Cerebellar nuclear complex (tissue), 1 donor: ENCODE data around the gene ELL3.
"Not testable (repeated sequence)": the region's sequence is repeated elsewhere in the genome, so short reads cannot be mapped to it uniquely, and the experiment has no call there.

Experiments used
- DNase-seq, 2 experiments: peaks; one replicate each; lab custom pipeline; 2025; lab: John Stamatoyannopoulos, UW

ELL3 gene, protein sequence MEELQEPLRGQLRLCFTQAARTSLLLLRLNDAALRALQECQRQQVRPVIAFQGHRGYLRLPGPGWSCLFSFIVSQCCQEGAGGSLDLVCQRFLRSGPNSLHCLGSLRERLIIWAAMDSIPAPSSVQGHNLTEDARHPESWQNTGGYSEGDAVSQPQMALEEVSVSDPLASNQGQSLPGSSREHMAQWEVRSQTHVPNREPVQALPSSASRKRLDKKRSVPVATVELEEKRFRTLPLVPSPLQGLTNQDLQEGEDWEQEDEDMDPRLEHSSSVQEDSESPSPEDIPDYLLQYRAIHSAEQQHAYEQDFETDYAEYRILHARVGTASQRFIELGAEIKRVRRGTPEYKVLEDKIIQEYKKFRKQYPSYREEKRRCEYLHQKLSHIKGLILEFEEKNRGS

DNA sequence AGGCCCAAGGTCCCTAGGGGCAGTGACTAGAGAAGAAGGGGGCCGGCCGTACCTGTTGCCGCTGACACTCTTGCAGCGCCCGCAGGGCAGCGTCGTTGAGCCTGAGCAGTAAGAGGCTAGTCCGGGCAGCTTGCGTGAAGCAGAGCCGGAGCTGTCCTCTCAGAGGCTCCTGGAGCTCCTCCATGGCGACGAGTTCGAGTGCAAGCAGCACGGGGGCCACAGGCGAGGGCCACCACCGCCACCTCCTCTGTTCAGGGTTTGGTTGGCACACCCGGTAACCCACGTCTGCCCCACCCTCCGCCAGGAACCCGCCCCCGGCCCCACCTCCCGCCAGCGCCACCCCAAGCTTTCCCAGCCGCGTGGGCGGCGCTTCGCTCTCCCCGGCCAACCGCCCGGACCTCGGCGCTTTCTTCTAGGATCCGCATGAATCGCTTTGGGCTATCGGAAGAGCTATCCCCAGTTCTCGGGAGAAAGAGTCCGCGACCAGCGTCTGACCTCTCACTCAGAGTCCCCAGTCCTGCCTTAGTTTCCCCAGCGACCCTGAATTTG lies at the start of gene ELL3:
TSS of gene ELL3 (minus strand) at position 249 of the 549 bp plus-strand sequence. CDS start at position 184, 65 bp downstream.
- DNase-seq: no peak

DNA sequence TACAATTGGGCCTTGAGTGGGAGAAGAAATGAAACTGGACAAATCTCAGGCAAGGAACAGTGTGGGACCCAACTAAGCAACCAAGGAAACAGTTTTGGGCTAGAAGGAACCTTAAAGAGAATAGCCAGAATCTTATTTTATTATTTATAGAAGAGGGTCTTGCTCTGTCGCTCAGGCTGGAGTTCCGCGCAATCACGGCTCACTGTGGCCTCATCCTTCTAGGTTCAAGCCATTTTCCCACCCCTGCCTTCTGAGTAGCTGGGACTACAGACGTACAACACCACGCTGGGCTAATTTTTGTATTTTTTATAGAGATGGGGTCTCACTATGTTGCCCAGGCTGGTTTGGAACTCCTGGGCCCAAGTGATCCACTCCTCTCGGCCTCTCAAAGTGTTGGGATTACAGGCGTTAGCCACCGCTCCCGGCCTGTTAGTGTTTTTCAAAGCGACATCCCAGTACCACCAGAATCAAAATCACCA lies 49.3 kb upstream of the ELL3 start:
- DNase-seq: no peak

DNA sequence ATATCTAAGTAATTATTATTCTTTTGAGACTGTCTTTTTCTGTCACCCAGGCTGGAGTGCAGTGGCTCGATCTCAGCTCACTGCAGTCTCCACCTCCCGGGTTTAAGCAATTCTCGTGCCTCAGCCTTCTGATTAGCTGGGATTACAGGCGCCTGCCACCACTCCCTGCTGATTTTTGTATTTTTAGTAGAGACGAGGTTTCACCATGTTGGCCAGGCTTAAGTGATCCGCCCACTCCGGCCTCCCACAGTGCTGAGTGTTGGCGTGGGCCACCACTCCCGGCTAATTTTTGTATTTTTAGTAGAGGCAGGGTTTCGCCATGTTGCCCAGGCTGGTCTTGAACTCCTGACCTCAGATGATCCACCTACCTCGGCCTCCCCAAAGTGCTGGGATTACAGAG lies 48.5 kb upstream of the ELL3 start:
- DNase-seq: not testable (repeated sequence)

DNA sequence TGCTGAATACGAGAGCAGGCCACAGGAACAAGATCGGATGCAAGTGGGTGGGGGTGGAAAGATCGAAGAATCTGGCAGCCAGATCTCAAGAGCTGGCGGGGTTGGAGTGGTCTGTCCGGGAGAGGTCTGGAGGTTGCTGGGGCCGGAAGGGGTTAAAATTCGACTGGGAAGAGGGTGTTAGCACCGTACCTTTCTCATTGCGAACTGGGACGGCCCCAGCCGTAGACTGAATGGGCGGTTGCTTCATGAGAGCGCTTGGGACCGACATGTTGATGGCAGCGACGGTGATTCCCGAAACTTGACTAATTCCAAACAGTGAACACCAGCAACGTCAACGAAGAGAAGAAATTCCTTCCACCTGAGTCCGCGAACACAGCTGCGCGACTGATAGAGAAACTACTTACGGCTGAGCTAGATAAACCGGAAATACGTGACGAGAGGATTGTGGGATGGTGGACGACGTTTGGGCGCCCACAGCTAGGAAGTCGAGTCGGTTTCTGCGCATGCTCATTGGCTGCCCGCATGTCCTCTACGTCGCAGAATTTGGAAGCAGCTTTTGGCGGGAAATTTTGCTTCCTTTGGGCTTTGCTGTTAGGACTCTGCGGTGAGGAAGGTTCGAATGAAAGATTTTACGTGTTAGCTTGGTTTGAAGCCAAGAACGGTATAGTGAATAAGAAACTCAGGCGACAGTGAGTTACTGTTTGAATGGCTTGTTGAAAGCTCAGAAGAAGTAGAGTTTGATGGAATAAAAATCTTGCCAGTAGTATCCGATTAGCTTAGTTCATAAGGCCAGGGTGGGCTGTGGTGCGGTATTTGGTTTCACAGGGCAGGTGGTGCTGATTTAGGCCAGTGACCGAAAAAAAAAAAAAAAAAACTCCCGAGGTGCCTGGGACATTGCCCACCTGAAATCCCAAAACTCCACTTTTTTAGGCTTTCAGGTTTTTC lies 47.8 kb upstream of the ELL3 start, which contains the start of gene MFAP1:
TSS of gene MFAP1 (minus strand) at position 389 of the 945 bp plus-strand sequence. CDS start at position 268, 121 bp downstream.
- peak; percentile 74 to 93 for DNase-seq

DNA sequence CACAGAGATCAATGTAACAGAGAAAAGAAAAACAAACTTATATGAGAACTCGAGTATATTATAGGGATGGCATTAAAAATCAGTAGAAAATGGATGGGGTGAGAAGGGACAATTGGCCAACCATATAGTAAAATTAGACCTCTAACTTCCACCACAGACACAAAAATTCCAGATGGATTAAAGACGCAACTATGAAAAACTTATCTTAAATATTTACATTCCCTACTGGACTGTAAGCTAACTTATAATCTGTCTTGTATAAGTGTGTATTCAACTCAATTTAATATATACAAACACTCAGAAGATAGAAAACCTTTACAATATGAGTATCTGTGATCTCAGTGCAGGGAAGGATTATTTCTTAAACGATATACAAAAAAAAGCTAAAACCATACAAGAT lies 44.7 kb upstream of the ELL3 start:
- no peak for DNase-seq

DNA sequence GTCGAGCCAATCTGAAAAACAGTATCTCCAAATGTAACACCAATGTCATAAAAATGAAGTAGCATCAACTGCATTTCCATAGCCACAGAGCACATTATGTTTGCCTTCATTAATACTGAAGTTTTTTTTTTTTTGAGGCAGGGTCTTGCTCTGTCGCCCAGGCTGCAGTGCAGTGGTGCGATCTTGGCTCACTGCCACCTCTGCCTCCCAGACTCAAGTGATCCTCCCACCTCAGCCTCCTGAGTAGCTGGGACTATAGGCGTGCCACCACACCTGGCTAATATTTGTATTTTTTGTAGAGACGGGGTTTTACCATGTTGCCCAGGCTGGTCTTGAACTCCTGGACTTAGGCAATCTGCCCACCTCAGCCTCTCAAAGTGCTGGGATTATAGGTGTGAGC lies 38.3 kb upstream of the ELL3 start:
- DNase-seq: not testable (repeated sequence)

DNA sequence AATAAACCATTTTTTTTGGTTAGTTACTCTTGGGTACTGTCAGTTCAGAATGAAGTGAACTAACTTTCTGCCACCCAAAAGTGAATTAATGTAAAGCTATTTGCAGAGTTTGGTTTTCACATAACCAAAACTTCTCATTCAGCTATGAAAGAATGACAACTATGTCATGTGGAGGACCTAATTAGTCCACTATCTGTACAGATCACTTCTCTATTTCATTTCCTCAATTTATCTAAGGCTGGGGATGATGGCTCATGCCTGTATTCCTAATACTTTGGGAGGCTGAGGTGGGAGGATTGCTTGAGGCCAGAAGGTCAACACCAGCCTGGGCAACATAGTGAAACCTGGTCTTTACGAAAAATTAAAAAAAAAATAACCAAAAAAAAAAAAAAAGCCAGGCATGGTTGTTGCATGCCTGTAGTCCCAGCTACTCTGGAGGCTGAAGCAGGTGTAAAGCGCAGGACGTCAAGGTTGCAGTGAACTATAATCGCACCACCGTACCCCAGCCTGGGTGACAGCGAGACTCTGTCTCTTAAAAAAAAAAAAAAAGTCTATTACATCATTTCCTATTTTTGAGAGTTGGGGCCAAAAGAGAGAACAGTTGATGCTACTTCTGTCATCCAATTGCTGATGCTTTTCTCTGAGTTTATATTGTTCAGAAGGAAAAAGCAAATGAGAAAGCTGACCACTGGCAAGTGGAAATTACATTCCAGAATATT lies 32.4 kb upstream of the ELL3 start:
- no peak for DNase-seq

DNA sequence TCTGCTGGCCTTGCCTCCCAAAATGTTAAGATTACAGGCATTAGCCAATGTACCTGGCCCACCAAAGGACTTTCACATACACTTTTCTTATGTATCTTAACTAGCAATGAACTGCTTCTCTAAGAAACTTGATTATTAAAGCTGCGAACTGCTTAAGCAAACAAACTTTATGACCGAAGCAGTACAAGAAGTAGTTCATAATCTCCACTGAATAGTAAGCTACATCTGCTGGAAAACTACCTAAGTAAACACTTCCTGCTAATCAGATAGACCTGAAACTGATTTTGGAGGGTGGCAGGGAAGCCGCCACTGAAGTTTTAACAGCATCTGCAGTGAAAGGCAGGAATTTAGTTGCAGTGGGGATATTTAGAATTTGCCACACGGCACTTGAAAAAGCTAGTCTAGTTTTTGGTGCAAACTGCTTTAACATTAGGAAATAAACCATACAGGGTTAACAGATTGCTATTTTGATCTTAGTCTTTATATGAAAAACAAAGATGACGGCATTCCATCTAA lies 31.7 kb upstream of the ELL3 start:
- no peak for DNase-seq

DNA sequence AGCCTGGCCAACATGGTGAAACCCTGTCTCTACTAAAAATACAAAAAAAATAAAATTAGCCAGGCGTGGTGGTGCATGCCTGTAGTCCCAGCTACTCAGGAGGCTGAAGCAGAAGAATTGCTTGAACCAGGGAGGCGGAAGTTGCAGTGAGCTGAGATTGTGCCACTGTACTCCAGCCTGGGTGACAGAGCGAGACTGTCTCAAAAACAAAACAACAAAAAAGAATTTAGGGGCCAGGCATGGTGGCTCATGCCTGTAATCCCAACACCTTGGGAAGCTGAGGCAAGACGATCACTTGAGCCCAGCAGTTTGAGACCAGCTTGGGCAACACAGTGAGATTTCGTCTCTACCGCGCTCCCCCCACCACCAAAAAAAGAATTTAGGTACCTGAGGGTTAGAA lies 25.9 kb upstream of the ELL3 start:
- DNase-seq: not testable (repeated sequence)

DNA sequence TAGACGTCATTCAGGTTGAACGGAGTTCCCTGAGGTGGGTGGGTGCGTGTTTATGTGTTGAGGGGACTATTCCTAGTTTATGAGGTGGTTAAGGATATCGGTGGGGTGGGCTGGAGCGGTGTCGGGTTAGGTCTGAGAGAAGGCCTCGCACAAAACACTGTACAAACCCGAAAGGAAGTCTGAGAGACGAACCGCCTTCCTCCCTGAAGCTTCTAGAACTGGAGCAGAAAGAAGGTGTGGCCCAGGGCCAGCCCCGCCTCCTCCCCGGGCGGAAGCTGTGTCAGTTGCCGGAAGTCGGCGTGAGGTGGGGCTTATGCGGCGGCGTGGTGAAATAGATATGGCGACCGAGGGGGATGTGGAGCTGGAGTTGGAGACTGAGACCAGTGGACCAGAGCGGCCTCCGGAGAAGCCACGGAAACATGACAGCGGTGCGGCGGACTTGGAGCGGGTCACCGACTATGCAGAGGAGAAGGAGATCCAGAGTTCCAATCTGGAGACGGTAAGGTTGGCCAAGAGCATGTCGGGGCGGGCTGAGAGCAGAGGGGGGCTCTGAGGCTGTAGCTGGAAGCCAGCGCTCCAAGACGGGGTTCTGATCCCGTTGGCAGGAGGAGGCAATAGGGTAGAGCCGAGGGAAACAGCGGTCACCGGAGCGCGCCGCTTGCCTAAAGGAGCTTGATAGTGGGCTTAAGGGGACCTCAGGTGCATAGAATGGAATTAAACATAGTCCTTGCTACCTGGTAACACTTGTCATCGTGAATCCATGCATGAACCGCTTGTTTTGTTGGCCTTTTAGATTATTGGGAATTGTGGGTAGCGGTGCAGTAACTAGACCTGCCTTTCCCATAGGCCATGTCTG lies 23.7 kb upstream of the ELL3 start, which contains the start of gene HYPK:
TSS of gene HYPK (plus strand) at position 314 of the 856 bp plus-strand sequence. CDS start at position 338, 24 bp downstream.
- DNase-seq: peak in 1 of 2 experiments; percentile 63

DNA sequence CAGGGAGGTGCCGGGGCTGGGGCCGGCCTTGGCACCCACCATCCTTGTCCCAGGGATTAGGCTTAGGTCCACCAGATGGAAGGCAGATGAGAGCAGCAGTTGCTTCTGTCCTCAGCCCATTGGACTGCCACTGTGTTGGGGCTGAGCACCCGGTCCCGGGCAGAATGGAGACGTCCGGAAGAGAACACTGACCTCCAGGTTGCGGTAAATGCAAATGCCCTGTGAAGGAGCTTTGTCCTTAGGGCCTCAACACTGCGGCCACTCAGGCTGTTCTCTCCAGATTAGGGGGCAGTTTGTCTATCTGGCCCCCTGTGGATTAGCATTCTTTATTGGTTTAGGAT lies 23.1 kb upstream of the ELL3 start, which contains the start of gene SERINC4:
TSS of gene SERINC4 (minus strand) at position 276 of the 341 bp plus-strand sequence. CDS start at position 42, 234 bp downstream.
- DNase-seq: no peak

DNA sequence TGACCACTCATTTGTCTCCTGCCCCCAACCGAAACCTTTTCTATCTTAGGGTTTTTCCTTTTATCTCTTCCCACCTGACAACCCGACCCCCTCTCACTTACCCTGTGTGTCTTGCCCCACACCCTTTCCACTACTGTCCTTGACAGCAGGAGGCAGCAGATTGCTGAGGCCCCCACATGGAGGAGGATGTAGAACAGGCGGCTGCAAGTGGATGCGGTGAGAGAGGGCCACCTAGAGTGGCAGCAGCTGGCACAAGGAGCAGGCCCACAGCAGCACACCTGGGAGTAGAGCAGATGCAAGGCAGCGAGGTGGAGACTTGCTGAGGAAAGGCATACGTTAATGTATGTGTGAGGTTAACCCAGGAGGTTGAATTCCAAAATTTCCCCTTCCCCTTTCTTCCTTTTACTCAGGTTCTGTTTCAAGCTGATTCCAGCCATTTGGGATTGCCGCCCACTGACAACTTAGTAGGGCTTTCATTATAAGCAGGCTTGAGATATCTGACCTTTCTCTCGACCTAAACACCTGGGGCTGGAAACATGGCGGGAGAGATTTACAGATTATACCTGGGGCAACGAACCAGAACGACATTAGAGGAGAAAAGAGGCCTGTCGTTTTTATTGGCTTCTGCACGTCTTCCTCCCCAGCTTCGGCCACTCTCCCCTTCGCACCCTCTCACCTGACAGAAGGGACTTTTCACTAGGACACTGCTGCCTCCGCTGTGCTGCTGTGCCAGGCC lies 22.6 kb upstream of the ELL3 start:
- no peak for DNase-seq

DNA sequence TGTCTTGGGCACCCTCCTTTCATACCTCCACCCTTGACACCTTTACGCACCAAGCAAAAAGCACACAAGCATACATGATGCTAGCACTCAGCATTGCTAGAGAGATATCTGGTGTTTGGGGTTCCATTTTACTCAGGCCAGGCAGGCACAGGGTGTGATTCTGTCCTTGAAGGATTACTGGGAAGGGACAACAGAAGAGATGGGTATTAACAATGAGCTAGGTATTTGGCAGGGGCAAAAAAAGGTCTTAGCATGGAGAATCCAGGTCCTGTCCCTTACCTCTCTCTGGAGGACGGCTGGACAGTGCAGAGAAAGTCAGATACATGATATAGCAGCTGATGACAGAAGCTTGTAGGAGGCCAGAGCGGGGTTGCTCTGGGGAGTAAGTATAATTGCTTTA lies 19.8 kb upstream of the ELL3 start:
- DNase-seq: no peak

DNA sequence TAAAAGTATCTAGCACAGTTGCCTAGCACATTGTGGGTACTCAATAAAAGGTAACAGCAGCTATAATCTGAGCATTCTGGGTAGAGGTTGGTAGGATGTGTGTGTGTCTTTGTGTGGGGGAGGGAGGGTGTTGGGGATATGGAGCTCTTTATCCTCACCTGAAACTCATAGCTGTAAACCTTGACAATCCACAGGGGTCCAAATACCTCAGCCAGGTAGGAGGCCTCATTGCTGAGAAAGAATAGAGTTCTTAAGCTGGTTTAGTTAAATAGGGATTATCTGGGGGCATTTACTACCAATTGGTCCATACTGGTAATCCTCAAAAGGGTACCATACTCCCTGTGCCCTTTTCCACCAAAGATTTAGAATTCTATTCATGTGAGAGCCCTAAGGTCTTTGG lies 19.2 kb upstream of the ELL3 start:
- no peak for DNase-seq

DNA sequence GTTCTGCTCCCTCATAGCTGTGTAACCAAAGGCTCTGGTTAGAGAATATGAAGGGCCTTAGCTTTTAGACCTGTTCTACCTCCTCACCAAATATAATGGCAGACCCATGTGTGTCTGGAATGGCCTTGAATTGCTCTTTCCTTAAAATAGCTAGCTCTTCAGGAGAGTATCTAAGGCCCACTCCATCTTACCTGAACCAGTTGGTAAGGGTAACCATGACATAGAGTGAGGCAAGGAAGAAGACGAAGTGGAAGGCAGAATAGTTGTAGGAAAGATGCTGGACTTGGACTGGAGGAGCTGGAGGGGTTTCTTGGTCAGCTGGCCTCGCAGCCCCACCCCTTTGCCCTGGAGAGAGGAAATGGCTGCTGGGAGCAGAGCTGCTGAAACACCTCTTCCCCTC lies 18.4 kb upstream of the ELL3 start:
- DNase-seq: no peak

DNA sequence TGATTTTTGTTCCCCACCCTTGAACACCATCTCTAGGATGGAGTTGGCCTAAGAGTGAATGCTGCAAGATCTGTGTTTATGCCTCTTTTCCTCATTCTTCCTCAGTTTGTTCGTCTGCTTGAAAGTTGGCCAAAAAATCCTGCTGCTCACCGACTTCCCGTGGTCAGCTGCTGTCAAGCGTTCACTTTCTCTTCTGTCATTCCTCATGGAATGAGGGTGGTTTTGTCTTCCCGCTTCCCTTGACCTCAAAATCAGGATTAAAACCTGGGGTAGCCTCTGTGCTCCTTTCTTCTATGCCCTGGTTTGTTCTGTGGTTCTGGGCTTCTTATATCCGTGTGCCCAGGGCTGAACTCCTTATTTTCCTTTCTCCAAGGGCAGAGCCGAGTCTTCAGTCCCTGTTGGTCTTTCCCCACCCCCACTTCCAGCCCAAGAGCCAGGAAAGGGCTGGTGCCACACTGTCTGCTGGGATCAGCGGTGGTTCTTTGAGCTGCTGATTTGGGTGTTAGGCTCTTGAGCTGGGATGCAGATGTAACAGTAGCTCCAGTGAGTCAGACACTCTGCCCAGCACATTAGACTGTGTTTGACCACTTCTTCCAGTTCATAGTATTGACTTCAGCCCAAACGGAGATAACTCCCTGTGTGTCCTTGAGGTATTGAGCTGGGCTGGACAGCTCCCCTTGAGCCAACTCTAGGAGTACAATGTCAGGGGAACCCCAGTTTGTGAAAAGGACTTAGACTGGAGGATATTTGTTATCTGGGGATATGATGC lies 17.7 kb upstream of the ELL3 start:
- DNase-seq: no peak

DNA sequence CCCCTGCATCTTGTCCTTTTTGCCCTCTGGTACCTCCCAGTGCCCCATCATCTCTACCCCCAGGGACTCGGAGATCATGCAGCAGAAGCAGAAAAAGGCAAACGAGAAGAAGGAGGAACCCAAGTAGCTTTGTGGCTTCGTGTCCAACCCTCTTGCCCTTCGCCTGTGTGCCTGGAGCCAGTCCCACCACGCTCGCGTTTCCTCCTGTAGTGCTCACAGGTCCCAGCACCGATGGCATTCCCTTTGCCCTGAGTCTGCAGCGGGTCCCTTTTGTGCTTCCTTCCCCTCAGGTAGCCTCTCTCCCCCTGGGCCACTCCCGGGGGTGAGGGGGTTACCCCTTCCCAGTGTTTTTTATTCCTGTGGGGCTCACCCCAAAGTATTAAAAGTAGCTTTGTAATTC lies 16.9 kb upstream of the ELL3 start:
- DNase-seq: no peak

DNA sequence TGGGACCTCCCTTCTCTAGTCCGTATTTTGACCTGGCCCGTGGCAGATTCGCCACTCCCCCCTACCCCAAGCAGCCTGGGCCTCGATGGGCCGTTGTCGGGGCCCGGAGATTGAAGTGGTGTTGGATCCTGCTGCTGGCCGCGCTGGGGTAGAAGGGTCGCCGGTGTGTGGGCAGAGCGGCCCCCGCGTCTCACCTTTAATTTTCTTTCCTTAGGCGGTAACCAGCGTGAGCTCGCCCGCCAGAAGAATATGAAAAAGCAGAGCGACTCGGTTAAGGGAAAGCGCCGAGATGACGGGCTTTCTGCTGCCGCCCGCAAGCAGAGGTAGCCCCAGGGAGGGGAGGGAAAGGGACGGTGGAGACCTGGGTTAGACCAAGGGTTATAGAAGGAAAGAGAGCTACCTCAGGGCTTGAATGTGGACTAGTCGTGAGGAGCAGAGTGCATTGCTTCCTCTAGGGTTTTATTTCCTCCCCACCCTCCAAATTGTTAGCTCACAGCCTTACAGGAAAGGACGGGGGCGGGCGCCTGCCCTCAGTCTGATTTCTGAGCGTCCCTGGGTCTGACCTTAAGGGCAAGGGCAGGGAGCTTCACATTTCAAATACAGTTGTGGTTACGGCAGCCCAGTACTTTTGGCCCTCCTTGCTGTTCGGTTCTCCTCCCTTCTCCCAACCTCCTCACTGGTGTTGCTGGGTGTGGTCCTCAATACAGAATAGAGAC lies 16.2 kb upstream of the ELL3 start:
- DNase-seq: no peak
